HG03139 (cell line): Measurements from ENCODE around the gene CACNA1D.

Experiments used
- ATAC-seq: cut with Tn5 transposase; IDR thresholded peaks from one replicate; pipeline ENCODE4 v1.9.1; 2021; ENCODE audit not compliant: unreplicated experiment

CACNA1D gene

DNA sequence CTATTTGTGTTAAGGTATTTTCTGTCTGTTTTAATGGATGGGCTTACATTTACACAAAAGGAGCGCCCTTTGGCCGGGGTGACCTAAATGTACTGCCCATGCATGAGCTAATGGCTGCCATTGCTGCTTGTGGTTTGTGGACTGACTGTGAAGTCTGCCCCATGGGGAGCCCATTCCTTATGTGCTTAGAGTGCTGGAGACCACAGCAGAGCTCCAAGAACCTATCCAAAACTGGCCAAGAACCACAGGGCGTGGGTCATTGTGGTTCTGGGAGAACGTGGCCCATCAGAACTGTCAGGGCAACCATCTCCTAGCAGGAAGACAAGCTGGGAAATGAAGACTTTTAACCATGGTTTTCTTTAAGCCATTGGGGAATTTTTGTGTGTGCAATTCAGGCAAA lies 246.5 kb downstream of the CACNA1D start:
- ATAC-seq = no peak

- ATAC-seq = no peak
Measured at GRCh38 chr3:53744351-53744750, 249.9 kb downstream of the CACNA1D start.

- ATAC-seq = no peak
Measured at GRCh38 chr3:53747559-53747958, 253.1 kb downstream of the CACNA1D start.

DNA sequence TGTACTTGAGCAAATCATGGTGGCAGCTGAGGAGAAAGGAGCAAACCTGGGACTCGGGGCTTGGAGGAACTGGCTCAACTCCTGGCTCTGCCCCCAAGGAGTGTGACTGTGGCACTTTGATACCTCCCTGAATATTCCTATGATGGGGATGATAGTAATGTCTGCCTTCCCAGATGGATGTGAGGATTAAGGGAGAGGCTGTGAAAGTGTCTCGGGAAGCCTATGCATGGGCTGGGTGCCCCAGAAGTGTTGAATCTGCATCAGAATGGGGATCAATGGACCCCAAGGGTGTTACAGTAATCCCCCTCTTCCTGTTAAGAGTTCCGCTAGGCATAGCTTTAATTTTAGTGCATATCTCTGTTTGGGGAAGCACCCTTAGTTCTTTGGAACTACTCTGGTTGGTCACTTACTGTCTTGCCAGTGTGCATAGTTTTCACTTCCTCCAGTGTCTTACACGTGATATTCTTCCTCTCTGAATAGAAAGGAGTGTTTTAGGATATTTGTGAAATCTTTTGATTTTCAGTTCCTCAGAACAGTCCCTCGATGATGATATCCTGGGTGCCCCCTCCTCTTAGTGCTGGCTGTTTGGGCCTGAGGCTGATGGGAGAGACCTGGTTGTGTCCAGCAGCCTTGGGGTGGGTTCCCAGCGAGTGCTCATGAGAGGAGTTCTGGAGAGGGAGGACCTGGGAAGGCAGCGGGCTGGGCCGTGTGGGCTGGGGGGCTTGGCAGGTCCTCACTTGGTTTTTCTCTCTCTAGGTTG lies 254.3 kb downstream of the CACNA1D start:
- ATAC-seq = peak; percentile 67

DNA sequence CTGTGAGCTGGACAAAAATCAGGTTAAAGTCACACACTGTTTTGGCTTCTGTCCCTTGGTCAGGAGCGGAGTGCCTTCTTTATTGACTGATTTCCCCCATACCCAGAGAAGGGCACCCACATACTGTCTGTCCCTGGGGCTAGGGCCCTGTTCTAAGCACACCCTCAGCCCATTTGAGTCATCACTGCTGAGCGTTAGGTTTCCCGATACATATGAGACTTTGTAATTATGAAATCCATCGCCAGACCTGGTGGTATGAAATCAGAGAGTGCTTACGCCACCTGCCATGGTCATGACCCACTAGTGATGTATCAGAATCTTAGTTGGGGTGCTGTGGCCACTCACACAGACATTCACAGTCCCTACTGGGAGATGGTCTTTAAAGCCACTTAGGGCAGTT lies 255.0 kb downstream of the CACNA1D start:
- ATAC-seq = no peak

DNA sequence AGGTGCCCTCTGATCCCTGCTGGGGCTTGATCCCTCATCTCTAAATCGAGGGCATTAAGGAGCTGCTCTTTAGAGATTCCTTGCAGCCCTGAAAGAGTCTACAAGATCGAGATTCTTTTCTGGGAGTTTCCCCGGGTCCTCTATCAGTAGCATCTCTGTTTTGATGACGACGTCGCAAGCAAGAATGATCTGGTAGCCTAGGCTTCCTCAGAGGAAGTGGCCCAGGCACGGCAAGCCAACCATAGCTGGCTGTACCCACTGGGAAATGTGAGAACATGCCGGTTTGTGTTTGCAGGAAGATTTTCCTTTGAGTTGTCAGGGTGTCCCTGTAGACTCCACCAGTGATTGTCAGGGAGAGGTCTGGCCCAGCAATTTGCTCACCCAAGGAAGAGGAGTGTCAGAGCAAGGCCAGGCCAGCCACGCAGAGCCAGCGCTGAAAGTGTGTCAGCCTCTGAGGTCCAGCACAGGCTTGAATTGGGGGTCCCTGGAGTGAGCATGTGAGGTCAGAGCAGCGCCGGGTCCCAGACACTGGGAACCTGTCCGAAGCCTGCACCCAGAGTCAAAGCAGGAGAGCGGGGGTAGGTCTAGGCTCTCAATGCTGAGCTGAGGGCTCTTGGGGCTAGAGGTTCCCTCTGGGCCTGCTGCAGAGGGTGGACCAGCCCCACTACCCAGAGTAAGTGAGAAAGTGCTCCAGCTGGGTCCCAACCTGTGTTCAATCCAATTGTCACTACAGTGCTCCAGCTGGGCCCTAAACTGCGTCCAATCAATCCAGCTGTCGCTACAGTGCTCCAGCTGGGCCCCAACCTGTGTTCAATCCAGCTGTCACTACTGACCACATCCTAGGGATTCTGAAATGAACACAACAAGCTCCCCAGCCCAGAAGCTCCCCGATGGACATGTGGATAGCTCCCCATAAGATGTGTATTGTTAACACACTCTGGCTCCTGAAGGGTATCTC lies 256.1 kb downstream of the CACNA1D start:
- ATAC-seq = no peak

DNA sequence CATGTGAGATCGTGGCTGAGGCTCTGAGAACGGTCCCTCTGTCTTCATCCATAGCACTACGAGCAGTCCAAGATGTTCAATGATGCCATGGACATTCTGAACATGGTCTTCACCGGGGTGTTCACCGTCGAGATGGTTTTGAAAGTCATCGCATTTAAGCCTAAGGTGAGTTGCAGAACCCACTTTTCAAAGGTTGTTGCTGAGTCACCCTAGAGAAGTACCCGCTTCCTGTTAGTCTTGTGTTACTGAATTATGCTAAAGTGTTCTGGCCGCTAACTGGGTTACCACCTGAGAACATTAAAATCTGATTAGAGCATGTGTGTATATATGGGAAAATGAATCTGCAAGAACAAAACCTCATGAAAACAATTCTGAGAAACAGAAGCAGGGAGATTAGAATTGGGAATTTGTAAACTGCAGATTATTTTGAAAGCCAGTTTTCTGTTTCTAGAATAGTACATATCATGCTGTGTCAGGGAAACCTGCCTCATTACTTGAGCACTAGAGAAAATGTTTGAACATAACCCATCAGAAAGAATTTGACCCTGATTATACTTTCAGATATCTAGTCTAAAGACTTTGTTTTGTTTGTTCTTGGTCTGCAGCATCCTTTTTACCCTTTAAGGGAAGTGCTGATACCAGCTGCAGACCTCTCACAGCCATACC lies 259.2 kb downstream of the CACNA1D start:
- ATAC-seq = peak; percentile 33

GRCh38 chr3:53754325-53754724 lies 259.9 kb downstream of the CACNA1D start:
- ATAC-seq = no peak

DNA sequence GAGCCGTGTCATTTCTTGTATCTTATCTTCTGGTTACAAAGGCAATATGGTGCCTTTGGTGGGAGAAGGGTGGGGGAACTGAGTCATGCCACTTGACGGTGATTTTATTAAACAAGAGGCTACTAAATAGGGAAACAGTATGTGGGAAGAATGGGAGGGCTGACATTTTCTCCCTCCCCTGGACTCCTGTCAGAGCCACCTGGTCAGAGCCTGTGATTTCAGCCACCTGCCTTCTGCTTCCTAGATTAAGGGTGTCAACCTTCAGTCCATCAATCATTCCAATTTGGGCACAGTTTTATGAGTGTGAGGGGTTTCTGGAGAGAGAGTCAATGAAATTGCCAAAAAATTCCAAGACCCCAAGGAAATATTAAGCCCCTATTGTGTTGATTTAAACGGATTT lies 264.4 kb downstream of the CACNA1D start:
- no peak for ATAC-seq

DNA sequence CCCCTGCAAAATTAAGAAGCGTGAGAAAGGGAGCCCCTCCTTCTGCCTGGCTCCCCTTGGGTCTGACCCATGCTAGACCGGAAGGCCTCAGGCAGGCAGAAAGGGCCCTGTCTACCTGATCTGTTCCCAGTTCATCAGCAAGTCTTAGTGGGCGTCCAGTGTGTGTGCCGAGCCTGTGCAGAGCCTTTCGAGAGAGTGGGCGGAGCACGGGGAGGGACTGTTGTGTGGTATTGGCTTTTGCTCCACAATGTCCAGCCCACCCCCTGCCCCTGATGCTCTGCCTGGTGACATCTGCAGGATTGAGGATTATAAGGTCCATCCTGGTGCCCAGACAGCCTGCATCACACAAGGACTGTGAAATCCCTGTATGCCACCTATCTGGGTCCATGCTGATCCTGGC lies 268.9 kb downstream of the CACNA1D start:
- no peak for ATAC-seq

- ATAC-seq = no peak
Measured at GRCh38 chr3:53764026-53764775, 269.8 kb downstream of the CACNA1D start.

- no peak for ATAC-seq
Measured at GRCh38 chr3:53765753-53766152, 271.3 kb downstream of the CACNA1D start.

DNA sequence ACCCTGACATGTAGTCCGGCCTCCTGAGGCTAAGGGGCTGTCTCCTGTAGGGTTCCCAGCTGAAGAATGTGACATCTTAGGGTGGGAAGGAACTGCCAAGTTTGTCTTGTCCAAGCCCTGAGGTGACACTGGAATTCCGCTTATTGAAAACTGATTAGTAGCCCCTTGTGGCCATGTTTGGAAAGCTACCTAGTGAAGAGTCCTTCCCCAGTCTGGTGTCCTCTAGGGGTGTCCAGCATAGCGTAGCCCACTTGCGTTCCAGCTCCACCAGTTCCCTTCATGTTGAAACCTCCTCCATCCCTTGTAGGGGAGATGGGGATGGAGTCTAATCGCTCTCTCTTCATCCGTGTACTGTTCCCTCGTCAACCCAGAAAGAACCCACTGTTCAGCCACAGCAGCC lies 272.3 kb downstream of the CACNA1D start:
- ATAC-seq = no peak

- ATAC-seq = no peak
Measured at GRCh38 chr3:53768478-53769459, 274.4 kb downstream of the CACNA1D start.

GRCh38 chr3:53772562-53772961 lies 278.2 kb downstream of the CACNA1D start:
- ATAC-seq = no peak

DNA sequence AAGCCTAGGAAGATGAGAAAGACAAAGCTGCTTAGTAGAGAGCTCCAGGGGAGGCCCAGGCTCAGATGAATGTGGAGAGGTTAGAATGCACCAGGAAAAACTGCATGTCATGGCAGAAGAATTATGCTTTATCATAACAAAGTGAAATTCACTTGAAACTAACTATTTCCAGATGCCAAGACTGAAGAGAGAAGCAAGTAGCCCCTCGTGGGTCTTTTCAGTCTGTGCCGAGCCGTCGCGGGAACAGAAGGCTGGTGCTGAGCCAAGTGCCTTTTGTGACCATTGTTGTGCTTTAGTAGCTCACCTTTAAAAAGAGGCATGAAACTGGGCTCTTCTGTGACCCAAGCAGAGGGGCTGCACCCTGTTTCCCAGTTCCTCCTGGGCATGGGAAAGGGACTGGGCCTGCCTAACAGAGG lies 278.6 kb downstream of the CACNA1D start:
- ATAC-seq = no peak

DNA sequence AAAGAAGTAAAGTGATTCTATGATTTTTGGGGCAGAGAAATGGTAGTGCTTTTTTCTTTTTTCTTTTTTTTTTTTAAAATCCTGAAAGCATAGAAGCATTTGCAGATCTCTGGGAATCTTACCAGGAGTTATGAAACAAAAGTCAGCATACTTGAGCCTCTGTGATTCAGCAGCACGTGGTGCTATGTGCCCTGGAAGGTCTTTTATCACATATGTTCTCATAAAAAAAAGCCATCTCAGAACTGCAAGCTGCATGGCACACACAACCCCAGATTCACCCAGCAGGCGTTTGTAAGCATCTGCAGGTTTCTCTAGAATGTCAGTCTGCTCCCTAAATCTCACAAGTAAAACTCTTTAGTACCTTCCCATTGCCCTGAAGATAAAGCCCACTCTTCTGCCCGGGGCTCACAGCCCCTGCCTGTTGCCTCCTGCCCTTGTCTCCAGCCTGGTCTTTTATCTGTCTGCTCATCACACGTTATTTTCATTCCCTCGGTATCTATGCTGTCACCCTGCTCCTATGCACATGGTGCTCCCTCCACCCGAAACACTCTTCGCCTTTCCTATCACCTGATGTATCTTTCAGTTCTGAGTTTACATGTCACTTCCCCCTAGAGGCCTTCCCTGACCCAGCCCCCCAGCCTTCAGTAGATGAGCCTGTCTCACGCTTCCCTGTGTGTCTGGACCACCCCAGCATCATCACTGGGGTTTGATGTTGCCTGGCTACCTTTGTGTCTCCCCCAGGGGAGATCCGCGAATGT lies 279.4 kb downstream of the CACNA1D start:
- peak; percentile 82 for ATAC-seq

DNA sequence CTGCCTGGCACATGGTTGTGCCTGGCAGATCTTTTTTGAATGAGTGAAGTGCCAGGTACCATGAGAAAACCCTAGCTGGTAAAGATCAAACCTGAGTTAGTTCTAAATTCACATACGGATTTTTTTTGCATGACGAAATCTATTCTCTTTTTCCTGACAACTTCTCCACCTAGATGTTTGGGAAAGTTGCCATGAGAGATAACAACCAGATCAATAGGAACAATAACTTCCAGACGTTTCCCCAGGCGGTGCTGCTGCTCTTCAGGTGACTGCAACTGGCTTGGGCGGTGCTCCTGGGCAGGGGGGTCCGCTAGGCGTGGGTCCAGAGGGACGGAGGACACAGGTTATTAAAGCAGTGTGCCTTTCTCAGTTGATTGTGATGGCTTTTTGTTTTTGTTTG lies 280.0 kb downstream of the CACNA1D start:
- ATAC-seq = no peak

DNA sequence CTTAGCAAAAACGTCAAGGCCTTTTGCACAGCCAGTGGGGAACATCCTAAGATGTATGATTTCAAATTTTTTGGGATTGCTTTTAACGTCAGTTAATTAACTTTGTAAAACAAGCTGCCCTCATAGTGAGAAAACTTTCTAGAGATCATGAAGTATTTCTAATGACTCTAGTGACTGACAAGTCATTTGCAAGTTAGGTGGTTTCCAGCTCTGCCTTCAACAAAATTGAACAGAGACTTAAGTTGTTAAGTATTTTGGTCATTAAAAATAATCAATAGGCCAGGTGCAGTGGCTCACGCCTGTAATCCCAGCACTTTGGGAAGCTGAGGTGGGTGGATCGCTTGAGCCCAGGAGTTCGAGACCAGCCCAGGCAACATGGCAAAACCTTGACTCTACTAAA lies 280.6 kb downstream of the CACNA1D start:
- no peak for ATAC-seq
